NCI-H1105 treated with DMSO at 0.1 percent for 48 hours (cell line): ENCODE data around the gene PUS1.
"Not testable (repeated sequence)": the region's sequence is repeated elsewhere in the genome, so short reads cannot be mapped to it uniquely, and the experiment has no call there.

Source experiments
- DNase-seq: peaks from one replicate; lab custom pipeline; 2025; lab: John Stamatoyannopoulos, UW

PUS1 gene

GRCh38 chr12:131939007-131939406 is 9.9 kb downstream of the PUS1 start:
- DNase-seq: no peak

- no peak for DNase-seq
Observed at GRCh38 chr12:131940141-131940547, 11.1 kb downstream of the PUS1 start.

GRCh38 chr12:131941116-131941986 is 12.3 kb downstream of the PUS1 start:
- DNase-seq: no peak

GRCh38 chr12:131941987-131942341 is 12.9 kb downstream of the PUS1 start:
- no peak for DNase-seq

GRCh38 chr12:131942671-131943070 is 13.6 kb downstream of the PUS1 start:
- no peak for DNase-seq

GRCh38 chr12:131943389-131943788 is 14.3 kb downstream of the PUS1 start:
- DNase-seq: no peak

GRCh38 chr12:131943876-131944275 is 14.8 kb downstream of the PUS1 start:
- DNase-seq: no peak

GRCh38 chr12:131944601-131945251 is 15.7 kb downstream of the PUS1 start:
- no peak for DNase-seq

GRCh38 chr12:131946757-131947156 is 17.7 kb downstream of the PUS1 start:
- no peak for DNase-seq

GRCh38 chr12:131947482-131948027 is 18.5 kb downstream of the PUS1 start:
- no peak for DNase-seq

- no peak for DNase-seq
Observed at GRCh38 chr12:131948166-131948712, 19.2 kb downstream of the PUS1 start.

GRCh38 chr12:131948713-131949430 is 19.8 kb downstream of the PUS1 start:
- not testable (repeated sequence) for DNase-seq

GRCh38 chr12:131949431-131950181 is 20.5 kb downstream of the PUS1 start, which contains the start of gene EP400:
TSS of gene EP400 (plus strand) at chr12:131949942. CDS start at chr12:131960620, 10,678 bp downstream.
- DNase-seq: peak; percentile 84

GRCh38 chr12:131950182-131950913 is 21.3 kb downstream of the PUS1 start:
- no peak for DNase-seq

GRCh38 chr12:131953810-131954209 is 24.7 kb downstream of the PUS1 start:
- not testable (repeated sequence) for DNase-seq

- not testable (repeated sequence) for DNase-seq
Observed at GRCh38 chr12:131954460-131954859, 25.4 kb downstream of the PUS1 start.

- no peak for DNase-seq
Observed at GRCh38 chr12:131959116-131959515, 30.0 kb downstream of the PUS1 start.

- DNase-seq: no peak
Observed at GRCh38 chr12:131959641-131960589, 30.8 kb downstream of the PUS1 start.

GRCh38 chr12:131960590-131961325 is 31.7 kb downstream of the PUS1 start:
- DNase-seq: not testable (repeated sequence)
